Common myeloid progenitor, CD34-positive (primary cell): ENCODE measurements around the gene MTHFD2L.

Experiments
- CTCF ChIA-PET: fragments of 350-600 bp; sonication (Branson Sonifier 250); formaldehyde crosslinking; loops from one replicate; lab custom pipeline; 2021; ENCODE audit warnings: antibody characterized with exemption; lab: Charles Lee
- POLR2A ChIA-PET: fragments of 350-600 bp; sonication (Branson Sonifier 250); formaldehyde crosslinking; loops from one replicate; lab custom pipeline; 2021; ENCODE audit warnings: antibody characterized with exemption; lab: Charles Lee
- DNase-seq, 3 donors: peaks; one replicate each; pipeline versions ENCODE4 v3.0.0 to v3.0.0-alpha.2; 2013
- H3K27ac ChIP-seq, 2 experiments: 1 replicate in 1 of 2; 2 replicates in 1 of 2; pipeline ENCODE4 v1.7.0; 2013; ENCODE audit warnings: inconsistent platforms in 2 of 2, low read length in 2 of 2, mild to moderate bottlenecking in 2 of 2, low read depth in 1 of 2, moderate library complexity in 1 of 2; ENCODE audit not compliant: severe bottlenecking in 2 of 2, insufficient read depth in 1 of 2, poor library complexity in 1 of 2
- H3K27me3 ChIP-seq, 5 experiments: replicated peaks in 2 of 5; 1 replicate in 3 of 5; 2 replicates in 2 of 5; pipeline versions ENCODE4 v1.6.1 to v1.7.0; 2013; ENCODE audit warnings: low read length in 4 of 5, mild to moderate bottlenecking in 2 of 5, moderate library complexity in 2 of 5, inconsistent platforms in 1 of 5; ENCODE audit not compliant: insufficient read depth in 5 of 5, control insufficient read depth in 4 of 5
- H3K36me3 ChIP-seq, 4 experiments: 1 replicate in 2 of 4; 2 replicates in 2 of 4; pipeline versions ENCODE4 v1.6.1 to v1.7.0; 2013; ENCODE audit warnings: low read length in 3 of 4, control low read depth in 1 of 4, mild to moderate bottlenecking in 1 of 4; ENCODE audit not compliant: control insufficient read depth in 4 of 4, insufficient read depth in 4 of 4
- H3K4me1 ChIP-seq, 4 experiments: 1 replicate in 3 of 4; 2 replicates in 1 of 4; pipeline versions ENCODE4 v1.6.1 to v1.7.1; 2013; ENCODE audit warnings: low read length in 3 of 4, mild to moderate bottlenecking in 3 of 4, control low read depth in 1 of 4, inconsistent platforms in 1 of 4, moderate library complexity in 1 of 4; ENCODE audit not compliant: control insufficient read depth in 4 of 4, insufficient read depth in 4 of 4; ENCODE audit errors: control extremely low read depth in 1 of 4
- H3K4me3 ChIP-seq, 7 experiments: 1 replicate in 4 of 7; 2 replicates in 3 of 7; pipeline versions ENCODE4 v1.5.1 to v1.7.0; 2013; ENCODE audit warnings: mild to moderate bottlenecking in 7 of 7, low read length in 6 of 7, moderate library complexity in 6 of 7, inconsistent platforms in 2 of 7, low read depth in 2 of 7, control low read depth in 1 of 7; ENCODE audit not compliant: insufficient read depth in 4 of 7, control insufficient read depth in 1 of 7; ENCODE audit errors: extremely low read depth in 1 of 7
- H3K9me3 ChIP-seq, 5 experiments: 1 replicate in 4 of 5; 2 replicates in 1 of 5; pipeline versions ENCODE4 v1.6.1 to v1.7.1; 2013; ENCODE audit warnings: low read length in 4 of 5, mild to moderate bottlenecking in 2 of 5, inconsistent platforms in 1 of 5, low read depth in 1 of 5, moderate library complexity in 1 of 5; ENCODE audit not compliant: control insufficient read depth in 4 of 5, insufficient read depth in 2 of 5; ENCODE audit errors: control extremely low read depth in 1 of 5
- WGBS: methylation state at CpG from one replicate; pipeline ENCODE4 v1.1.5; 2013; ENCODE audit not compliant: insufficient coverage; 5-methylcytosine and 5-hydroxymethylcytosine counted together

MTHFD2L gene

DNA sequence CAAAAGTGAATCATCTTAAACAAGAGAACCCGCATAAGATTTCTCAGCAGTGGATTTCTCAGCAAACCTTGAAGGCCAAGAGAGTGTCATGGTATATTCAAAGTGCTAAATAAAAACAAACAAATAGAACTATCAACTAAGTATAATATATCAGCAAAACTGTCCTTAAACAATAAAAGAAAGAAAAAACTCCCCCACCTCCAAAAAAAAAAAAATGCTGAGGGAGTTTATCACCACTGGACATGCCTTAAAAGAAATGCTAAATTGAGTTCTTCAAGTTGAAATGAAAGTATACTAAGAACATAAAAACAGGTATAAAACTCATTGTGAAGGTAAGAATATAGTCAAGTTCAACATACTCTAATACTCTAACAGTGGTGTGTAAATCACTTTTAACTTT is 96.5 kb downstream of the MTHFD2L start:
- Histone ChIP-seq H3K36me3 (peaks cover 0 to 54% (median 14%) of the 10 kb centered on the region in 4 experiments), H3K27me3 (no peaks in the 10 kb centered on the region), H3K27ac (no peak overlapping the region), H3K4me3 (no peak overlapping the region), H3K9me3 (peaks cover 6 to 45% (median 17%) of the 10 kb centered on the region in 5 experiments), H3K4me1 (no peaks in the 10 kb centered on the region)
- no CpG with 5 or more reads among the region's 1 CpG for WGBS
- peak; percentile 8 to 68 (median 60) for DNase-seq
- ChIA-PET CTCF (interaction anchor here (0.9 kb wide), 1 partner anchor 8 kb away, joined by 3 read pairs; no protein-coding TSS in a partner anchor), POLR2A (no interaction called here)

DNA sequence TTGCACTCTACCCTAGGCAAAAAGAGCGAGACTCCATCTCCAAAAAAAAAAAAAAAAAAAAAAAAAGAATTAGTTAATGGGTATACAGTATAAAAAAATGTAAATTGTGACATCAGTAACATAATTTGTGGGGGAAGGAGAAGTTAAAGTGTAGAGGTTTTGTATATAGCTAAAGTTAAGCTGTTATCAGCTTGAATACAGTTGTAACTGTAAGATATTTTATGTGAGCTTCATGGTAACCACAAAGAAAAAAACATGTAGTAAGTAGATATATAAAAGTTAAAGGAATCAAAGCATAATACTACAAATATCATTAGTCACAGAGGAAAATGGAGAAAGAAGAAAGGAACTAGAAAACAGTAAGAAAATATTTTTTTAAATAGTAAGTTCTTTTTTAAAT is 97.2 kb downstream of the MTHFD2L start:
- POLR2A ChIA-PET = no interaction called here
- CTCF ChIA-PET = interaction anchor here (1.0 to 1.4 kb wide), 2 partner anchors 16 to 25 kb away, joined by 3 to 5 read pairs; no protein-coding TSS in a partner anchor
- Histone ChIP-seq H3K4me1 (no peaks in the 10 kb centered on the region), H3K27ac (no peak overlapping the region), H3K9me3 (peaks cover 6 to 45% (median 17%) of the 10 kb centered on the region in 5 experiments), H3K27me3 (no peaks in the 10 kb centered on the region), H3K36me3 (peaks cover 0 to 59% (median 18%) of the 10 kb centered on the region in 4 experiments), H3K4me3 (no peak overlapping the region)
- DNase-seq = peak in 2 of 3 donors; percentile 23 to 61
- no CpG with 5 or more reads among the region's 1 CpG for WGBS

DNA sequence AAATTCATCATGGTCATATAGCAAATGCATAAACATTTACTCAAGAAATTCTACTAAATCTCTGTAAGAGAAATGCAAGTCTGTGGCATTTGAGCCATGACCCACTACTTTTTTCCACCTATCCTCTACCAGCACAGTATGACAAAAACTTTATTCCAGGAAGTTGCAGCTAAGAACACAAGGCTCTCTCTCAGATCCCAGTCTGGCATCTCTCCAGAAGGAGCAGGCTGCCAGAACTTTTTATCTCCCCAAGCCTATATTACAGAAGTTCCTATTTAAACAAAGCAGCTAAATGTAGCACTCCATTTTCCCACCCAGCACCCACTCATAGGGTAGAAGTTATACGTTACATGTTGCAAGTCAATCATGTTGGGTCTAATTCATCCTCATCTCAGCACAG is 101.0 kb downstream of the MTHFD2L start:
- 83% methylated on average over 1 of the region's 1 CpG for WGBS
- no peak overlapping the region for H3K4me3 ChIP-seq

DNA sequence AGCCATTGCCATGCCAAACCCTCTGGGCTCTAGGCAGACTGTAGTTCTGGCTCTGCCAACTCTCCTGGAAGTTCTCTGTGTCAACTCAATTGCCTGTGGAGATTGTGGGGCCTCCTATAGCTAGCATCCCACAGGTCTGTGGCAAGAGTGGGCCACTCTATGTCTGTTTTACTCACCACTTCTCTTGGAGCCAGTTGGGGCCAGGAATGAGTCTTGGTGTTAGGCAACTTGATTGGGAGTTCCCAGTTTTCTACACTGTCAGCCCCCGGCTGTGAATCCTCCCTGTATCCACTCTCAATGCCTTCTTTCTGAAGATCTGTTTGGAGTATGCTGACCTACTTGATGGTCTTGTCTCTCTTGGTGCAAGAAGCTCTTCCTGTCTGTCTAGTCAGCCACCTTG is 102.1 kb downstream of the MTHFD2L start:
- no peak overlapping the region for H3K27ac ChIP-seq
- H3K27me3 ChIP-seq = no peaks in the 10 kb centered on the region
- peaks cover 0 to 8% (median 2%) of the 10 kb centered on the region in 4 experiments for H3K4me1 ChIP-seq
- no CpG with 5 or more reads among the region's 1 CpG for WGBS
- DNase-seq = no peak
- peaks cover 0 to 27% (median 7%) of the 10 kb centered on the region in 4 experiments for H3K36me3 ChIP-seq
- H3K9me3 ChIP-seq = peaks cover 0 to 8% (median 0%) of the 10 kb centered on the region in 5 experiments
- H3K4me3 ChIP-seq = no peak overlapping the region
- ChIA-PET CTCF (interaction anchor here (1.4 kb wide), 1 partner anchor 30 kb away, joined by 5 read pairs; no protein-coding TSS in a partner anchor), POLR2A (no interaction called here)

More for the DNA sequence above, 101.0 kb downstream of the MTHFD2L start:
- Histone ChIP-seq H3K9me3 (peaks cover 0 to 10% (median 0%) of the 10 kb centered on the region in 5 experiments), H3K27ac (no peak overlapping the region), H3K36me3 (peaks cover 0 to 27% (median 7%) of the 10 kb centered on the region in 4 experiments), H3K4me1 (peaks cover 0 to 7% (median 1%) of the 10 kb centered on the region in 4 experiments), H3K27me3 (no peaks in the 10 kb centered on the region)
- POLR2A ChIA-PET = no interaction called here
- no peak for DNase-seq
- CTCF ChIA-PET = interaction anchor here (1.4 kb wide), 1 partner anchor 29 kb away, joined by 5 read pairs; no protein-coding TSS in a partner anchor

DNA sequence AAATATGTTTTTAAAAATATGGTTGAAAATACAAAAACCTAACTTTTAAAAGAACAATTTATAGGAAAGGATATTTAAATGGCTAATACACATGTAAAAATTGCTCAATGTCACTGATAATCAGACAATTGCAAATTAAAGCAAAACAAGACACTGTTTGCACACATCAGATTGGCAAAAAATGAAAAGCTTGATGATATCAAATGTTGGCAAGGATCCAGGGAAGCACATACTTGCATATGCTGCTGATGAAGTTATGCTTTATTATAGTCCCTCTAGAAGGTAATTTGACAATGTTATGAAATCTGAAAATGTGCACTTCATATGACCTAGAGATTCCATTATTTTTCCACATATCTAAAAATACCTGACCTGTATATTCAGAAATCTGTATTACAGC is 104.6 kb downstream of the MTHFD2L start:
- Histone ChIP-seq H3K36me3 (peaks cover 0 to 21% (median 7%) of the 10 kb centered on the region in 4 experiments), H3K9me3 (no peaks in the 10 kb centered on the region), H3K27me3 (no peaks in the 10 kb centered on the region), H3K4me1 (peaks cover 0 to 8% (median 2%) of the 10 kb centered on the region in 4 experiments), H3K4me3 (no peak overlapping the region), H3K27ac (no peak overlapping the region)
- DNase-seq = no peak
- POLR2A ChIA-PET = no interaction called here
- CTCF ChIA-PET = interaction anchor here (0.6 to 1.2 kb wide), 5 partner anchors 9 to 37 kb away, joined by 3 to 5 read pairs (median 3); no protein-coding TSS in a partner anchor

DNA sequence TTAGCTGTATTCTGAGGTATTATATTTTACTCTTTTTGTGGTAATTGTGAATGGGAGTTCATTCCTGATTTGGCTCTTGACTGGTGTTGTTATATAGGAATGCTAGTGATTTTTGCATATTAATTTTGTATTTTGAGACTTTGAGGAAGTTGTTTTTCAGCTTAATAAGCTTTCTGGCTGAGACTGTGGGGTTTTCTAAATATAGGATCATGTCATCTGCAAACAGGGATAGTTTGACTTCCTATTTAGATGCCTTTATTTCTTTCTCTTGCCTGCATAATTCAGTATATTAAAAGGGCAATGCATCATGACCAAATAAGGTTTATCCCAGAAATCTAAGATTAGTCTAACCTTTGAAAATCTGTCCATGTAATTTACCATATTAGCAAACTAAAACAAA is 105.6 kb downstream of the MTHFD2L start:
- Histone ChIP-seq H3K27me3 (no peaks in the 10 kb centered on the region), H3K36me3 (peaks cover 0 to 14% (median 7%) of the 10 kb centered on the region in 4 experiments), H3K9me3 (no peaks in the 10 kb centered on the region), H3K4me1 (peaks cover 0 to 16% (median 3%) of the 10 kb centered on the region in 4 experiments), H3K4me3 (no peak overlapping the region), H3K27ac (no peak overlapping the region)
- DNase-seq = no peak
- CTCF ChIA-PET = interaction anchor here (1.2 kb wide), 3 partner anchors 11 to 15 kb away, joined by 3 to 5 read pairs (median 4); no protein-coding TSS in a partner anchor
- POLR2A ChIA-PET = no interaction called here

DNA sequence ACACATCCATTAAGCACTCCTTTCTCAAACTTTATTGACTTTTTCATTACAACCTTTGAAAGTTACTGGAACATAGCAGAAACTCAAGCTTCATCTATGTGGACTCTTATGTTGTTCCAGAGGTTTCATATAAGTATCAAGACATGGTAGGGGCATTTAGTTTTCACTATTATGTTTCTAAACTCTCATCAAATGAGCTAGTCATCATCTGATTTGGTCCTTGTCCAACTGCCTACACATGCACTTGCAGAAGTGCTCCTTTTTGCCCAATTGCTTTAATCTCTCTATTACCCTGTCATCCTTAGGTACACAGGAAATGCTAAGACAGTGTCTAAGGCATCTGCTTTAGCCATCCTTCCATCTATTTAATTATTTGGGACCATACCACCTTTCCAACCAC is 108.2 kb downstream of the MTHFD2L start:
- ChIA-PET CTCF (interaction anchor here (1.1 kb wide), 1 partner anchor 14 kb away, joined by 5 read pairs; no protein-coding TSS in a partner anchor), POLR2A (no interaction called here)
- H3K27ac ChIP-seq = no peak overlapping the region
- H3K9me3 ChIP-seq = no peaks in the 10 kb centered on the region
- H3K4me3 ChIP-seq = no peak overlapping the region
- no peaks in the 10 kb centered on the region for H3K36me3 ChIP-seq
- peaks cover 0 to 16% (median 3%) of the 10 kb centered on the region in 4 experiments for H3K4me1 ChIP-seq
- no peak for DNase-seq
- no peaks in the 10 kb centered on the region for H3K27me3 ChIP-seq
